GOT3 (cell line): Measurements from ENCODE around the gene SLC1A3.

Source experiments
- DNase-seq: peaks from one replicate; lab custom pipeline; 2025; ENCODE audit warnings: mixed read lengths; lab: John Stamatoyannopoulos, UW

The SLC1A3 gene

GRCh38 chr5:36717131-36717695 lies 110.8 kb downstream of the SLC1A3 start:
- no peak for DNase-seq

- DNase-seq = no peak
Measured at GRCh38 chr5:36719282-36719681, 112.9 kb downstream of the SLC1A3 start.

GRCh38 chr5:36720688-36721087 lies 114.3 kb downstream of the SLC1A3 start:
- DNase-seq = no peak

GRCh38 chr5:36721664-36722235 lies 115.3 kb downstream of the SLC1A3 start:
- DNase-seq = no peak

GRCh38 chr5:36722900-36723299 lies 116.5 kb downstream of the SLC1A3 start:
- DNase-seq = no peak

GRCh38 chr5:36723912-36724311 lies 117.5 kb downstream of the SLC1A3 start:
- DNase-seq = no peak

- DNase-seq = no peak
Measured at GRCh38 chr5:36724467-36725332, 118.3 kb downstream of the SLC1A3 start.

- DNase-seq = no peak
Measured at GRCh38 chr5:36726317-36726716, 119.9 kb downstream of the SLC1A3 start.

GRCh38 chr5:36726767-36727166 lies 120.4 kb downstream of the SLC1A3 start:
- no peak for DNase-seq

- no peak for DNase-seq
Measured at GRCh38 chr5:36728697-36729543, 122.5 kb downstream of the SLC1A3 start.

- DNase-seq = no peak
Measured at GRCh38 chr5:36730537-36731216, 124.3 kb downstream of the SLC1A3 start.

GRCh38 chr5:36733183-36733582 lies 126.8 kb downstream of the SLC1A3 start:
- DNase-seq = no peak

- DNase-seq = no peak
Measured at GRCh38 chr5:36734422-36734821, 128.0 kb downstream of the SLC1A3 start.

GRCh38 chr5:36735891-36736290 lies 129.5 kb downstream of the SLC1A3 start:
- DNase-seq = no peak
